ENCODE measurements around the gene ZNF280B.

Gene ZNF280B

GRCh38 chr22:22553141-22553540, 44.6 kb upstream of the ZNF280B start:
- H3K4me3 ChIP-seq (ENCODE audit: low read depth, low read length) = no peak overlapping the region
- TF ChIP-seq, protein P1, sequence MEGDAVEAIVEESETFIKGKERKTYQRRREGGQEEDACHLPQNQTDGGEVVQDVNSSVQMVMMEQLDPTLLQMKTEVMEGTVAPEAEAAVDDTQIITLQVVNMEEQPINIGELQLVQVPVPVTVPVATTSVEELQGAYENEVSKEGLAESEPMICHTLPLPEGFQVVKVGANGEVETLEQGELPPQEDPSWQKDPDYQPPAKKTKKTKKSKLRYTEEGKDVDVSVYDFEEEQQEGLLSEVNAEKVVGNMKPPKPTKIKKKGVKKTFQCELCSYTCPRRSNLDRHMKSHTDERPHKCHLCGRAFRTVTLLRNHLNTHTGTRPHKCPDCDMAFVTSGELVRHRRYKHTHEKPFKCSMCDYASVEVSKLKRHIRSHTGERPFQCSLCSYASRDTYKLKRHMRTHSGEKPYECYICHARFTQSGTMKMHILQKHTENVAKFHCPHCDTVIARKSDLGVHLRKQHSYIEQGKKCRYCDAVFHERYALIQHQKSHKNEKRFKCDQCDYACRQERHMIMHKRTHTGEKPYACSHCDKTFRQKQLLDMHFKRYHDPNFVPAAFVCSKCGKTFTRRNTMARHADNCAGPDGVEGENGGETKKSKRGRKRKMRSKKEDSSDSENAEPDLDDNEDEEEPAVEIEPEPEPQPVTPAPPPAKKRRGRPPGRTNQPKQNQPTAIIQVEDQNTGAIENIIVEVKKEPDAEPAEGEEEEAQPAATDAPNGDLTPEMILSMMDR (IDR thresholded peaks at IDR 0.05; ENCODE audit: borderline replicate concordance, insufficient read depth, low read depth, low read length) = no peak

DNA sequence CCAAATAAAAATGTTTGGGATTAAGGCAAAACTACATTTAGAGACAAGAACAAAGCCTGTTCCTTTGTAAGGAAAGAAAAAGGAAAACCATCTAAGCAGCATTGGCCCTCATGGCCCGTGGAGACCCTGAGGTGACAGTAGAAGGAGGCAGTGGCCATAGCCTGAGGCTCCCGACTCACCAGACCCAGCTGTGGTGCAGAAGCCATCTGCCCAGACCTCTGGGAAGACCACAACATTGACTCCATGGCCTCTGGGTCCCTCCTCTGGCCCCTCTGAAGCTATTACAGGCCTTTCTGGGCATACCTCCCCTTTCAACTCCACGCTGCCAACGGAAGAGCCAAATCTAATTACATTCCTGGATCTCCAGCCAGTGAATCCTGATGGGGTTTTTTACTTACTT, 44.1 kb upstream of the ZNF280B start:
- TF ChIP-seq, protein P1 (IDR thresholded peaks at IDR 0.05; ENCODE audit: borderline replicate concordance, insufficient read depth, low read depth, low read length) = no peak; the same call in 1 of the 2 replicates
- no peak overlapping the region for H3K4me3 ChIP-seq (ENCODE audit: low read depth, low read length)

DNA sequence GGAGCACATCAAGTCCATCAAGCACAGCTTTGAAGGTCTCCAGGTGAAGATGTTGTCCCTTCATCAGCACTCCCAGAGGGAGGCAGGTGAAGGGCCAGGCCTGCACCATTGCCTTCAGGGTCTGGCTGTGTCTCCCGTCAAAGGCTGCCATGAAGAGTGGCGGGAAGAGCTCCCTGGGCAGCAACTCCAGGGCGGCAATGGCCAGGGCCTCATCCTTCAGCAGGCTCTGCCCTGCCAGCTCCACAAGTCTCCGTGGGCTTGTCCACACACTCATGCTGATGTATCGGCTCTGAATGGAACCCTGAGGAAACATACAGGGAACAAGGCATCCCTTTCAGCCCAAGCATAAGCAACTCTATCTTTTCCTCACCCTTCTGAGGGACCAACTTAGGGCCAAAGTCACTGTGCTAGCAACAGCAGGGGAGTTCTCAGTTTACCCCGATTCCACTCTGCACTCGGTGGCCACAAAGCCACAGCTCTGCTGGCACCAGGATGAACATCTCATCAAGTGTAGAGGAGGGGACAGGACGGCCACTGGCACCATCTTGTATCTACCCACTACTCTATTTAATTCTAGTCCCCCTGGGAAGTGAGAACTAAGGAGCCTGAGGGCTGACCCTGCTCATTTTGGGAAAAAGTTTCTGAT, 42.4 kb upstream of the ZNF280B start:
- TF ChIP-seq, protein P1 (IDR thresholded peaks at IDR 0.05; ENCODE audit: borderline replicate concordance, insufficient read depth, low read depth, low read length) = no peak
- no peak overlapping the region for H3K4me3 ChIP-seq (ENCODE audit: low read depth, low read length)

- no peak overlapping the region for H3K4me3 ChIP-seq (ENCODE audit: low read depth, low read length)
- TF ChIP-seq, protein P1 (IDR thresholded peaks at IDR 0.05; ENCODE audit: borderline replicate concordance, insufficient read depth, low read depth, low read length) = no peak
These were observed 40.4 kb upstream of the ZNF280B start for GRCh38 chr22:22548910-22549309.

DNA sequence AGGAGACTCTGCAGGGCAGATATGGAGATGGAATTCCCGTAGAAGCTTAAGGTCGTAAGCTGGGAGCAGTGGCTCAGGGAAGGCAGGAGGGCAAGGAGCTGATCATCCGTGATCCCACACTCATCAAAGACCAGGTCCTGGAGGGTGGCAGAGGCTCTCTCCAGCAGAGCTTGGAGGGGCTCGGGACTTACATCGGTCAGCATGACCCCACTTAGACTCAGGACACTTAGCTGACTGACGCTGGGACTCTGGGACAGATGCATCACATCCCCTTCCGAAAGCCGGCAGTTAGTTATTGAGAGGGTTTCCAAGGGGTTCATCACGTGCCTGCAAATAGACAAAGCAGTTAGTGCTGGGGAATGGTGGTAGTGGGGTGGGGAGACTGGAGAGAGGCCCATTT, 39.8 kb upstream of the ZNF280B start:
- TF ChIP-seq, protein P1 (IDR thresholded peaks at IDR 0.05; ENCODE audit: borderline replicate concordance, insufficient read depth, low read depth, low read length) = no peak
- no peak overlapping the region for H3K4me3 ChIP-seq (ENCODE audit: low read depth, low read length)

GRCh38 chr22:22547692-22548300, 39.3 kb upstream of the ZNF280B start:
- H3K4me3 ChIP-seq (ENCODE audit: low read depth, low read length) = no peak overlapping the region
- TF ChIP-seq, protein P1 (IDR thresholded peaks at IDR 0.05; ENCODE audit: borderline replicate concordance, insufficient read depth, low read depth, low read length) = no peak

- TF ChIP-seq, protein P1 (IDR thresholded peaks at IDR 0.05; ENCODE audit: borderline replicate concordance, insufficient read depth, low read depth, low read length) = no peak
These were observed 38.7 kb upstream of the ZNF280B start for GRCh38 chr22:22547226-22547625.

More at GRCh38 chr22:22547226-22547625, 38.7 kb upstream of the ZNF280B start:
- H3K4me3 ChIP-seq (ENCODE audit: low read depth, low read length) = no peak overlapping the region
